Pancreas (tissue), 10 donors: ENCODE results near the gene PDGFC. TPM values are rescaled to one million over a fixed set of nuclear protein-coding genes. Genes with fewer than 3 reads are reported as not detected.

Source experiments
- ATAC-seq, 4 donors: fragments of 200-7000 bp; cut with Tn5 transposase; one replicate each; pipeline versions ENCODE4 v1.8.0 to v1.9.1; 2020; ENCODE audit warnings: mild to moderate bottlenecking in 4 of 4, moderate library complexity in 4 of 4
- DNase-seq, 6 donors: peaks; one replicate each; pipeline ENCODE4 v3.0.0-alpha.2; 2020
- FAIRE-seq: peaks from 2 replicates; lab custom pipeline; 2012; peaks lifted over from hg19 to GRCh38; lab: Jason Lieb, UNC
- H3K27ac ChIP-seq, 4 donors: fragments of 200-600 bp; sonication (generic); 1 replicate in 3 of 4; 2 replicates in 1 of 4; pipeline versions ENCODE4 v1.5.0 to v1.8.0; 2020
- H3K27me3 ChIP-seq, 4 donors: fragments of 200-600 bp; one replicate each; pipeline ENCODE4 v1.8.0; 2021
- H3K36me3 ChIP-seq, 3 donors: fragments of 200-600 bp; sonication (generic) in 1 of 3; one replicate each; pipeline versions ENCODE4 v1.5.0 to v1.8.0; 2020 to 2021
- H3K4me1 ChIP-seq, 3 donors: fragments of 200-600 bp; one replicate each; pipeline ENCODE4 v1.8.0; 2021
- H3K4me3 ChIP-seq, 4 donors: fragments of 200-600 bp; sonication (generic) in 2 of 4; one replicate each; pipeline versions ENCODE4 v1.5.0 to v1.8.0; 2020 to 2021
- H3K9me3 ChIP-seq, 4 donors: fragments of 200-600 bp; one replicate each; pipeline ENCODE4 v1.8.0; 2021
- CTCF ChIP-seq, 4 donors: fragments of 200-600 bp; sonication (generic) in 3 of 4; IDR thresholded peaks; one replicate each; pipeline versions ENCODE4 v1.5.0 to v1.8.0; 2021; ENCODE audit warnings: antibody characterized with exemption in 4 of 4
- WGBS, 2 donors: extraction: QIAGEN DNeasy Blood & Tissue Kit; methylation state at CpG; one replicate each; pipeline ENCODE4 v1.1.7; 2013; 5-methylcytosine and 5-hydroxymethylcytosine counted together
- intact Hi-C, 3 donors: fragments of 100-400 bp; cut with DNase I; formaldehyde crosslinking; loops; one replicate each; pipeline versions ENCODE4 v1.11.1 to v1.14.2; 2022
- polyA plus RNA-seq, 2 donors: library from polyadenylated mRNA; stranded (reverse); fragments of 200-250 nt; gene quantifications; one replicate each; pipeline ENCODE4 v1.2.3, GENCODE V29; 2013
- total RNA-seq, 6 donors: library from RNA; stranded (reverse); fragmentation: NEBNext Ultra II Directional in 4 of 6; extraction: Animal tissue kit (Norgen Biotek cat#: 25700) in 4 of 6; gene quantifications; one replicate each; pipeline versions ENCODE4 v1.2.1 to v1.2.4, GENCODE V29; 2021 to 2023
- donor health status: healthy with polysubstance abuse.
- donor health status: DM: no; HTN: no; CAD: no; lungs with moderate emphysema.
- donor health status: DM: no; HTN: no; CAD: no.
- donor health status: control.
- donor health status: control.
- donor health status: Bipolar disorder and iron deficiency.
- donor health status: DM: yes; HTN: yes; CAD: no.
- donor health status: DM: no; HTN: no; CAD: no.
- donor health status: DM: no; HTN: no; CAD: no.
- donor health status: DM: yes; HTN: yes; CAD: no.

PDGFC gene
- total and polyA plus RNA-seq, 8 donors: 4.3 to 32.9 (median 12.9) TPM

DNA sequence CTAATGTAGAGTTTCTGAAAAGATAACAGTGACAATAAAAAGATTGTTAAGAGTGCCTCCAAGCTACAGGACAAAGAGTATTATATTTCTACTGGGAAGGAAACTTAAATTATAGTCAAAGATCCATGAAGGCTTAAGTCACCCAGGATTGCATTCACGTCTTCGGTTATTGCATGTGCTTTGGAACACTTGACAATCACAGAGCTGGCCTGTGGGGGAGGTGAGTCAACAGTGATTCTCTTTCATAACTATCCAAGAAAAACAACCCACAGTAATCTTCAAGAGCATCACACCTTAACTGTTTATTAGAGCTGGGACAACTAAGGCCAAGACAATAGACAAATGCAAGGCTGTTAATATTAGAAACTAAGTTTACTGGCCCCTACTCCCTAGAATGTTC is 40.3 kb downstream of the PDGFC start:
- Histone ChIP-seq H3K4me1 (peaks cover 0 to 17% (median 9%) of the 10 kb centered on the region in 3 donors), H3K4me3 (no peak overlapping the region), H3K36me3 (no peaks in the 10 kb centered on the region), H3K9me3 (no peaks in the 10 kb centered on the region), H3K27me3 (no peaks in the 10 kb centered on the region), H3K27ac (peak overlapping the region in 3 of 4 donors; percentile 17 to 55 (median 41))
- ATAC-seq (peak; percentile 66 to 96 (median 90)), DNase-seq (peak in 3 of 6 donors; percentile 15 to 47 (median 44)), FAIRE-seq (no peak)
- WGBS, 2 donors: 12 to 23% methylated on average over 2 of the region's 2 CpGs
- intact Hi-C loops: no loop called here
- no peak for TF ChIP-seq CTCF (IDR thresholded peaks at IDR 0.05)

GRCh38 chr4:156929386-156930105 is 42.1 kb downstream of the PDGFC start:
- ATAC-seq (no peak), FAIRE-seq (no peak), DNase-seq (no peak)
- no peak overlapping the region for H3K4me3 ChIP-seq
- WGBS, 2 donors: 88 to 96% methylated on average over 3 of the region's 3 CpGs
- peaks cover 0 to 17% (median 9%) of the 10 kb centered on the region in 3 donors for H3K4me1 ChIP-seq
- no peak overlapping the region for H3K27ac ChIP-seq
- intact Hi-C loops: no loop called here
- H3K36me3 ChIP-seq: no peaks in the 10 kb centered on the region
- no peaks in the 10 kb centered on the region for H3K9me3 ChIP-seq
- no peak for TF ChIP-seq CTCF (IDR thresholded peaks at IDR 0.05)
- no peaks in the 10 kb centered on the region for H3K27me3 ChIP-seq

DNA sequence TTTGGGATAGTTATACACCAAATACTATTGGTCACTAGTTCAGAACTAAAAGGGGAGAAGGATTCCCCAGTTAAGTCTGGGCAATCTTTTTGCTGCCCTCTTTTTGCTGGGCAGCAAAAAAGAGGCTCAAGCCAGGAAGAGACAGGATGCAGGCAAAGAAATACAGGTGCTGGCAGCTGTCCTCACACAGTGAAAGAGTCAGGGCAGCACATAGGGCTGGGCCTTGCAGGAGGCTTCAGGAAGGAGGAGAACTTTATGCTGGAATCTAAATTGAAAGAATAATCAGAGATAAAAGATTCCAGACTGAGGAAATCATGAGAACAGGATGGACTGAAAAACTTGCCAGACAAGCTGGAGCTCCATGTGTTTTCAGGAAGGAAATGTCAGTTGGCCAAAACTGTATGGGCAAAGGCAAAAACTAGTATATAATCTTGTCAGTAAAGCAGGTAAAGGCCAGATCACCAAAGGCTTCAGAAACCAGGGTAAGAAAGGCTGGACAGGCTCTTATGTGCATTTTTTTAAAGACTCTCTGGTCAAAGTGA is 46.8 kb downstream of the PDGFC start:
- no peak for FAIRE-seq
- intact Hi-C loops: no loop called here
- no peak for TF ChIP-seq CTCF (IDR thresholded peaks at IDR 0.05)

DNA sequence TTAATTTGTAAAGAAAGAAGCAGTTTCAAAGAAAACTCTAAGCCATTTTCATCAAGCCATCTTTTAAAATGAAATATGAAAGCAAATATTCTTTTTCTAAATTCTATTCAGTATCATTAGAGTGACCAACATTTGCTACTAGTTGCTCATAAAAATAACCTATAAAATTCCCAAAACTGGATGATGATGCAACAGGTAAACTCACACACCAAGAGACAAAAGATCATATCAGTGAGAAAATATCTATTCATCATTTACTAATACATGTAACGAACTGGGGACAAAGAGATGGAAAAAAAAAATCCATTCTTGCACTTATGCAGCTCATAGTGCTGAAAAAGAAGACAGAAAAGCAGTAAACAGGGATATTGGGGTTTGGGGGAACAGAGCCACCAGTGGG is 48.1 kb downstream of the PDGFC start:
- DNase-seq (no peak), FAIRE-seq (no peak), ATAC-seq (no peak)
- H3K9me3 ChIP-seq: no peaks in the 10 kb centered on the region
- no peak overlapping the region for H3K27ac ChIP-seq
- WGBS, 2 donors: 55 to 67% methylated on average over 1 of the region's 1 CpG
- H3K36me3 ChIP-seq: no peaks in the 10 kb centered on the region
- no peak overlapping the region for H3K4me3 ChIP-seq
- TF ChIP-seq CTCF (IDR thresholded peaks at IDR 0.05): no peak
- no peaks in the 10 kb centered on the region for H3K27me3 ChIP-seq
- intact Hi-C loops: no loop called here
- no peaks in the 10 kb centered on the region for H3K4me1 ChIP-seq

More for the DNA sequence above, 46.8 kb downstream of the PDGFC start:
- no peak overlapping the region for H3K27ac ChIP-seq
- H3K27me3 ChIP-seq: no peaks in the 10 kb centered on the region
- no peaks in the 10 kb centered on the region for H3K9me3 ChIP-seq
- H3K4me1 ChIP-seq: no peaks in the 10 kb centered on the region
- H3K36me3 ChIP-seq: no peaks in the 10 kb centered on the region
- ATAC-seq: peak in 2 of 4 donors; percentile 50
- DNase-seq: no peak
- no peak overlapping the region for H3K4me3 ChIP-seq

DNA sequence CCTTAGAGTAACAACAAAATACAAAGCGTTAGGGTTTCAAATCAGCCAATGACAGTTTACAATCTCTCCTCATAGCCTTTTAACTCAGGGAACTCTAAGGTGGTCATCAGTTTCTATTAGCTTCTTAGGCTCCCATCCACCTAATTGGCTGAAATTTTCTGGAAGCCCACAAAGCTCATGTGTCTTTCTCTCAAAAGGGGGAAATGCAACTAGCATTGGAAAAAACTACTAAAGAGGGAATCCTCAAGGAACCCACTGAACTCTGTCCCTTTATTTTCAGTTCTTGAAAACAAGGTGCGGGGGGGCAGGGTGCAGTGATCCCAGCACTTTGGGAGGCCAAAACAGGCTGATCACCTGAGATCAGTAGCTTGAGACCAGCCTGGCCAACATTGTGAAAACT is 56.4 kb downstream of the PDGFC start:
- DNase-seq: no peak
- WGBS, 2 donors: 95 to 97% methylated on average over 2 of the region's 2 CpGs

More for the DNA sequence above, 56.4 kb downstream of the PDGFC start:
- H3K27ac ChIP-seq: no peak overlapping the region
- intact Hi-C loops: no loop called here
- TF ChIP-seq CTCF (IDR thresholded peaks at IDR 0.05): no peak
- no peak for ATAC-seq
- H3K9me3 ChIP-seq: no peaks in the 10 kb centered on the region
- no peaks in the 10 kb centered on the region for H3K4me1 ChIP-seq
- H3K36me3 ChIP-seq: no peaks in the 10 kb centered on the region
- H3K27me3 ChIP-seq: no peaks in the 10 kb centered on the region
- H3K4me3 ChIP-seq: no peak overlapping the region
- FAIRE-seq: no peak
